D721Med (cell line): ENCODE data around the gene CORO1C.

Experiments
- DNase-seq: peaks from one replicate; pipeline ENCODE4 v3.0.0; 2011; ENCODE audit warnings: low spot score; ENCODE audit not compliant: insufficient read length
- FAIRE-seq: peaks from 2 replicates; lab custom pipeline; 2011; peaks lifted over from hg19 to GRCh38; lab: Jason Lieb, UNC
- TF ChIP-seq, protein P1 (sequence below): IDR thresholded peaks from 2 replicates; pipeline ENCODE4 v1.5.1; 2012; ENCODE audit warnings: mild to moderate bottlenecking, control low read depth; ENCODE audit not compliant: insufficient read depth; ENCODE audit errors: missing control alignments

The CORO1C gene

DNA sequence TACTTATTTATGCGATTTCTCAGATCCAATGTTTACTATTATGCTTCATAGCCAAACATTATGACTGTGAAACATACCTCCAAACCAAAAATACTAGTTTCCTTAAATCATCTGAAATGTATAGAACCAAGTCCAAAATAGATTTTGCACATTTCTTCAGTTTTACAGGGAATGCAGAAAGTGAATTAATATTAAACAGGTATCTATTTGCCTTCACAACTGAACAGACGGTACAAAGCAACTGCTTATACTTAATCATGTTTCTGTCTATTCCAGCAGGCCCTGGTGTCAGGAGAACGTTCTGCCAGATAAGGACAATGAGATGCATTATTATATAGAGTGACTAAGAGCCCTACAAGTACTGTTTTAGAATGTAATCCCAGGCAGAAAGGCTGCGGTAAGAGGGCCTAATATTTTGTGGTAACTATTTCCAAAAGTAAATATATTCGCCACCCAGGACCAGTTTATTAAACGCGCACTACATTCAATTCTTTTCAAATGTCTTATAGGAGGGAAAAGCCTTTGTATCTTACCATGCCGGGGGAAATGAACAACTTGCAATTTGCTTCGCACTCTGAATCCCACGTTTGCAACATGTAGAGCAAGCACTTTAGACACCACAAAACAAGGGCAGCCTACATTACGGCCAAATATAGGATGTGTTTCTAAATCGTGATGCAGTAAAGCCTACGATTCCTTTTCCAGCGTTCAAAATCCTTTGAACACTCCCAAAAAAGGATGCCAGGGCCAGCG lies 1.5 kb downstream of the CORO1C start:
- no peak for FAIRE-seq
- TF ChIP-seq, protein P1, sequence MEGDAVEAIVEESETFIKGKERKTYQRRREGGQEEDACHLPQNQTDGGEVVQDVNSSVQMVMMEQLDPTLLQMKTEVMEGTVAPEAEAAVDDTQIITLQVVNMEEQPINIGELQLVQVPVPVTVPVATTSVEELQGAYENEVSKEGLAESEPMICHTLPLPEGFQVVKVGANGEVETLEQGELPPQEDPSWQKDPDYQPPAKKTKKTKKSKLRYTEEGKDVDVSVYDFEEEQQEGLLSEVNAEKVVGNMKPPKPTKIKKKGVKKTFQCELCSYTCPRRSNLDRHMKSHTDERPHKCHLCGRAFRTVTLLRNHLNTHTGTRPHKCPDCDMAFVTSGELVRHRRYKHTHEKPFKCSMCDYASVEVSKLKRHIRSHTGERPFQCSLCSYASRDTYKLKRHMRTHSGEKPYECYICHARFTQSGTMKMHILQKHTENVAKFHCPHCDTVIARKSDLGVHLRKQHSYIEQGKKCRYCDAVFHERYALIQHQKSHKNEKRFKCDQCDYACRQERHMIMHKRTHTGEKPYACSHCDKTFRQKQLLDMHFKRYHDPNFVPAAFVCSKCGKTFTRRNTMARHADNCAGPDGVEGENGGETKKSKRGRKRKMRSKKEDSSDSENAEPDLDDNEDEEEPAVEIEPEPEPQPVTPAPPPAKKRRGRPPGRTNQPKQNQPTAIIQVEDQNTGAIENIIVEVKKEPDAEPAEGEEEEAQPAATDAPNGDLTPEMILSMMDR = no peak
- no peak for DNase-seq

DNA sequence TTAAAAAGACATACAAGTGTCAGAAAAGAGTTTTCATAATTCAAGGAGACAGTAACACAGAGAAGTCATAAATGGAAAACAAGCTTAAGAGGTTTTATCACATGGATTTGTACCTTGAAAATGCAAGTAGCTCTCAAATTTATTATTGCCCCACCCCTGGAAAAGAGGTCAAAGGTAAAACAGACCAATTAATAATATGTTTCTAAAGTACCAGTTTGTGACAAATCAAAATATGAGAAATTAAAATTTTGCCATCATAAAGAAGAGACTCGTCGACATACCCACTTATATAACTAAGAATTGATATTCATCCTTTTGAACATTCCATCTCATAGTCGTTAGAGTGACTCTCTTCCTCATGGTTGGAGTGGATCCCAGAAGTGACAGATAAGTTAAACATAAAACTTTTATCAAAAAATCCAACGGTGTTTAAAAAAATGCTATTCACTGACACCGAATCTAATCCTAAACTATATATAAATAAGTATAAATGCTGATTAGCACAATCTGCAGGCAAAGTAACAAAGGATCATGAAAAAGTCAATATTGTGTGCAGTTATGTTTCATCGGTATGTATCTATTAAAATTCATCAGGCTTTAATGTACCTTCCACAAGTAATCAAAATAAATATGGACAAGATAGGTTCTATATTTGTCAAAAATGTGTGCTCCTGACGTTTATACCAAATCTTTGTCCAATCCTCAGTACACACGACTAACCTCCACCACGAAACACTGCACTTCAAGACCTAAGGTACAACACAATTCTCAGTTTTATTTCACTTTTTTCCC lies 2.3 kb downstream of the CORO1C start:
- no peak for DNase-seq
- FAIRE-seq = no peak
- TF ChIP-seq, protein P1 = no peak

DNA sequence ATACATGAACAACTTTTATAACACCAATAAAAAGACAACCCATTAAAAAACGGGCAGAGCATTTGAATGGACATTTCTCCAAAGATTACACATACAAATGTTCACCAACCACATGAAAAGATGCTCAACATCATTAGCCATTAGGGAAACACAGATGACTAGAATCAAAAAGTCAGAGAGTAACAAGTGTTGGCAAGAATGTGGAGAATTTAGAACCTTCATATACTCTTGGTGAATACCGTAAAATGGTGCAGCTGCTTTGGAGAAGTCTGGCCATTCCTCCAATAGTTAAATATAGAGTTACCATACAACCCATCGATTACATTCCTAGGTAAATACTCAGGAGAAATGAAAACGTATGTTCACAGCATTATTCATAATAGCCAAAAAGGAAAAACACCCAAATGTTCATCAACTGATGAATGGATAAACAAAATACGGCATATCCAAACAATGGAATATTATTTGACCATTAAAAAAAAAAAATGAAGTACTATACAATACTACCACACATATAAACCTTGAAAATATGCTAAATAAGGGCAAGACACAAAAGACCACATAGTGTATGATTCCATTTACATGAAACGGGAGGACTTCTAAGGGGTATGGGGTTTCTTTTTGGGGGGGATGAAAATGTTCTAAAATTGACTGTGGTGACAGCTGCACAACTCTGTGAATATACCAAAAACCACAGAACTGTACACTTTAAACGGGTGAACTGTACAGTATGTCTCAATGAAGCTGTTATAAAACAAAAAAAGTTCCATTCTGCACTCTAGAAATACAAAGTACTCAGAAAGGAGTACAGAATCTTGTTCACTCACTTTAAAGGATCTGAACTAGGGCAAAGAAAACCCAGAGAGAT lies 3.2 kb downstream of the CORO1C start:
- FAIRE-seq = no peak
- TF ChIP-seq, protein P1 = no peak

DNA sequence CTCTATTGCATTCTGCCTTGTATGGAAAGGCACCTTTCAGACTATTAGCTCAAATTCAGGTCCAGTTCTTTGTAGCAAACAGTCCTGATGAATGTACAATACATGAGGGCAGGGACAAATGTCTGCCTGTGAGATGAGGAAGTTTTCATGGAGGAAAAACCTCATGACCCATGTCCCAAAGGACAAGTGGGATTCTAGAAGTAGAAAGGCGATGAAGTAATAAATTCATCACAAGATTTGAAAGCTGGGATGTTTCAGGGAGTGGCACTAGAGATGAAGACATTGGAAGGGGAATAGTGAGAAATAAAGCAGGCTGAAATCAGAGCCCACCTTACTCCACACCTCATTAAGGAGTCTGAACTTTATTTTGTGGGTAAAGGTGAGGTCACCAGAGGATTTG lies 4.2 kb downstream of the CORO1C start:
- TF ChIP-seq, protein P1 = no peak
- no peak for DNase-seq
- FAIRE-seq = no peak

More for the DNA sequence above, 3.2 kb downstream of the CORO1C start:
- no peak for DNase-seq

DNA sequence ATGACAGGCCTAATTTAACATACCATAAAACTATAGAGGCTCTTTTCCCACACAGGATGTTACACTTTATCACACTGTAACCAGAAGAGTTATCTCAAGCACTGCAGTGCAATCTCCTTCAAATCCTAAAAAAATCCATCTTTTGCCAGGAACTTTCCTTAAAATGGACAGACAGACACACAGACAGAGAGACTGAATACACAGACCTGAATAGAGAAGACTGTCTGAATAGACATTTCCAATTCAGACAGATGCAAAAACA lies 6.5 kb downstream of the CORO1C start:
- FAIRE-seq (no peak), DNase-seq (no peak)
- TF ChIP-seq, protein P1 = no peak

DNA sequence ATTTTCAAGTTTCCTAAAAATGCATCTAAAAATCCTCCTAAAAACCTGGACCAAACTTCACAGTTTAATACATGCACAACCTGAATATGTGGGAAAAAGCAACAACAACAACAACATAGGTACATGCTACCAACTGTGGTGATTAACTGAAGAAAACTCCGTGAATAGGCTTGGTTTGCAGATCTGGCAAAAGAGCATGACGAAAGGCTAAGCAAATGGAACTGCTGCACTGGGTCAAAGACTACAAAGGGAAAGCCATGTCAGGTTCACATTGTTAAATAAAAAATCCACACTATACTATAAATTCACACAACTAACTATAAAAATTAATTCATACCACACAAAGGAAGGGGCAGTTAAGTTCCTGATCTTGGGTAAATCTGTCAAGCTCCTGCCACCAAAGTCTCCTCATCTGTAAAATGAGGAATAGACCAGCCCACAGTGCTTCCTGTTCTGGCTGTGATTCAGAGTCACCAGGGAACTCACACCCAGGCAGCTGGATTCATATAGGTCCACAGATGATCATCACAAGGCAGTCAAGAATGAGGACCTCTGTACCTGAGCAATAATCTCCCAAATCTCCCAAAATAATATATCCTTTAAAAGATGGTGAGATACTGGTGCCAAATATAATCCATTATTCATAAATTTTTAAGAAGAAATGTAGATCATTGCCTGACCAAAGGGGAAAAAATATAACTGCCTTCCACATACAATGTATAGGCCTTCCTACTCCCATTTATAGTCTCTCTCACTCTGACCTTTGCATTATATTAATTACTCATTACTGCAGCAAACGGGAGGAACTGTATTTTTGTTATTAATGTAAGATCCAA lies 7.0 kb downstream of the CORO1C start:
- TF ChIP-seq, protein P1 = no peak
- DNase-seq = no peak
- no peak for FAIRE-seq
